ENCODE measurements around the gene NIPBL.

GRCh38 chr5:36929438-36929837 is 52.9 kb downstream of the NIPBL start:
- TF ChIP-seq MAX (IDR thresholded peaks at IDR 0.05; ENCODE audit: low read depth, low read length): no peak
- TF ChIP-seq USF2 (IDR thresholded peaks at IDR 0.05; ENCODE audit: borderline replicate concordance, low read depth, low read length): no peak
- no peak for TF ChIP-seq ELK1 (IDR thresholded peaks at IDR 0.05; ENCODE audit: low read depth, low read length)
- no peak for TF ChIP-seq RFX5 (IDR thresholded peaks at IDR 0.05; ENCODE audit: low read depth, low read length)
- TF ChIP-seq CTCF (IDR thresholded peaks at IDR 0.05 in 2 of 3, conservative IDR thresholded peaks at IDR 0.05 in 1 of 3; ENCODE audit: control insufficient read depth in 2 of 3, extremely low read depth in 1 of 3, insufficient read depth in 1 of 3, low read depth in 3 of 3, low read length in 3 of 3): no peak
- TF ChIP-seq ZSCAN29 (IDR thresholded peaks at IDR 0.05): no peak
